ENCODE data around the gene LAMA1.

Gene LAMA1

DNA sequence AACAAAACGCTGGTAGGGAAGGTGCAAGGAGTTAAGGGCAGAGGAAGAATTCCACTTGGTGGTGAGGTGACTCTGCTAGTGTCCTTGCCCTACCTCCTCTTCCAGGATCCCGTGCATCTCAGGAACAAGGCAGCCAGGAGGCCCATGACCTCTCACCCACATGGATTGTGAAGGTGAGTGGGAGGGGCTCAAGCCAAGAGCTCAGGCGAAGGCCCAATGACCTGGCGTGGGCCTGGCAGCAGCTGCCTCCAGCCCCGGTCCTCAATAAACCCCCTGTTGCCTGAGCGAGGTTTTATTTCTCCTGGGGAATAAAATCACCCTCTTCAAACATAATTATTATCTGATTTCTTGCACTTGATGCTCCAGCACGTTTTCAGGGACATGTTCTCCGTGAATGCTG lies 28.2 kb downstream of the LAMA1 start:
- peaks cover 3 to 21% of the 10 kb centered on the region in 2 donors for H3K36me3 ChIP-seq (replicated peaks in 1 of 2; ENCODE audit: control insufficient read depth in 2 of 2, insufficient read depth in 2 of 2, low read length in 2 of 2)
- no peak overlapping the region for H3K4me2 ChIP-seq (ENCODE audit: insufficient read depth, low read length, poor library complexity, severe bottlenecking)
- H3K27me3 ChIP-seq (ENCODE audit: control insufficient read depth in 3 of 3, insufficient read depth in 3 of 3, low read depth in 1 of 3, low read length in 3 of 3), result no peaks in the 10 kb centered on the region
- H4K8ac ChIP-seq (ENCODE audit: low read depth, low read length), result no peak overlapping the region
- H2BK12ac ChIP-seq (ENCODE audit: low read length), result no peak overlapping the region
- H3K4me3 ChIP-seq (ENCODE audit: low read length in 2 of 2), result no peak overlapping the region
- H3K23ac ChIP-seq (ENCODE audit: low read depth, low read length, poor library complexity), result no peak overlapping the region
- H4K91ac ChIP-seq (ENCODE audit: low read depth, low read length, poor library complexity), result no peak overlapping the region
- peaks cover 9 to 17% of the 10 kb centered on the region in 2 donors for H3K4me1 ChIP-seq (ENCODE audit: control insufficient read depth in 2 of 2, insufficient read depth in 1 of 2, low read depth in 1 of 2, low read length in 2 of 2)
- no peak overlapping the region for H2BK15ac ChIP-seq (ENCODE audit: low read length)
- H3K14ac ChIP-seq (ENCODE audit: low read length), result no peak overlapping the region
- no peak overlapping the region for H2AFZ ChIP-seq (ENCODE audit: low read length)
- H2BK120ac ChIP-seq (ENCODE audit: low read depth, low read length), result no peak overlapping the region
- H3K27ac ChIP-seq (replicated peaks; ENCODE audit: low read length), result no peak overlapping the region
- no peak overlapping the region for H3K9ac ChIP-seq (ENCODE audit: low read depth, low read length, poor library complexity)
- H3K4ac ChIP-seq (ENCODE audit: low read length), result no peak overlapping the region
- H2AK5ac ChIP-seq (ENCODE audit: low read depth, low read length), result no peak overlapping the region
- no CpG with 5 or more reads among the region's 8 CpGs for WGBS, 2 donors (ENCODE audit: extremely low coverage in 2 of 2, insufficient read length in 2 of 2, insufficient replicate concordance in 1 of 2)
- no peak overlapping the region for H3K18ac ChIP-seq (ENCODE audit: low read length)
- H3K9me3 ChIP-seq (replicated peaks in 1 of 2; ENCODE audit: control insufficient read depth in 2 of 2, insufficient read depth in 1 of 2, low read depth in 1 of 2, low read length in 2 of 2), result peaks cover 0 to 3% of the 10 kb centered on the region in 2 donors
- H2BK5ac ChIP-seq (ENCODE audit: low read length), result no peak overlapping the region
- H3K79me1 ChIP-seq (ENCODE audit: low read depth, low read length), result peaks cover 2% of the 10 kb centered on the region
- no peak for DNase-seq (ENCODE audit: low spot score)

GRCh38 chr18:7084080-7085065 lies 33.2 kb downstream of the LAMA1 start:
- peaks cover 3% of the 10 kb centered on the region in 2 donors for H3K9me3 ChIP-seq (replicated peaks in 1 of 2; ENCODE audit: control insufficient read depth in 2 of 2, insufficient read depth in 1 of 2, low read depth in 1 of 2, low read length in 2 of 2)
- H2BK12ac ChIP-seq (ENCODE audit: low read length), result no peak overlapping the region
- H3K18ac ChIP-seq (ENCODE audit: low read length), result no peak overlapping the region
- no peak for DNase-seq (ENCODE audit: low spot score)
- H3K27me3 ChIP-seq (ENCODE audit: control insufficient read depth in 3 of 3, insufficient read depth in 3 of 3, low read depth in 1 of 3, low read length in 3 of 3), result no peaks in the 10 kb centered on the region
- no peak overlapping the region for H4K91ac ChIP-seq (ENCODE audit: low read depth, low read length, poor library complexity)
- H2BK5ac ChIP-seq (ENCODE audit: low read length), result no peak overlapping the region
- H2AFZ ChIP-seq (ENCODE audit: low read length), result no peak overlapping the region
- no peak overlapping the region for H3K27ac ChIP-seq (replicated peaks; ENCODE audit: low read length)
- no peak overlapping the region for H4K8ac ChIP-seq (ENCODE audit: low read depth, low read length)
- no peak overlapping the region for H3K4me2 ChIP-seq (ENCODE audit: insufficient read depth, low read length, poor library complexity, severe bottlenecking)
- H3K4ac ChIP-seq (ENCODE audit: low read length), result no peak overlapping the region
- no peak overlapping the region for H2AK5ac ChIP-seq (ENCODE audit: low read depth, low read length)
- no peak overlapping the region for H2BK120ac ChIP-seq (ENCODE audit: low read depth, low read length)
- peaks cover 3% of the 10 kb centered on the region for H3K79me1 ChIP-seq (ENCODE audit: low read depth, low read length)
- peaks cover 13 to 27% of the 10 kb centered on the region in 2 donors for H3K36me3 ChIP-seq (replicated peaks in 1 of 2; ENCODE audit: control insufficient read depth in 2 of 2, insufficient read depth in 2 of 2, low read length in 2 of 2)
- no CpG with 5 or more reads among the region's 6 CpGs for WGBS, 2 donors (ENCODE audit: extremely low coverage in 2 of 2, insufficient read length in 2 of 2, insufficient replicate concordance in 1 of 2)
- H3K9ac ChIP-seq (ENCODE audit: low read depth, low read length, poor library complexity), result no peak overlapping the region
- no peak overlapping the region for H2BK15ac ChIP-seq (ENCODE audit: low read length)
- no peak overlapping the region for H3K23ac ChIP-seq (ENCODE audit: low read depth, low read length, poor library complexity)
- no peak overlapping the region for H3K14ac ChIP-seq (ENCODE audit: low read length)
- H3K4me1 ChIP-seq (ENCODE audit: control insufficient read depth in 2 of 2, insufficient read depth in 1 of 2, low read depth in 1 of 2, low read length in 2 of 2), result peaks cover 0 to 11% of the 10 kb centered on the region in 2 donors
- H3K4me3 ChIP-seq (ENCODE audit: low read length in 2 of 2), result no peak overlapping the region

GRCh38 chr18:7082671-7083070 lies 34.9 kb downstream of the LAMA1 start:
- Histone ChIP-seq H3K14ac (ENCODE audit: low read length) (no peak overlapping the region), H3K4me2 (ENCODE audit: insufficient read depth, low read length, poor library complexity, severe bottlenecking) (no peak overlapping the region), H3K9me3 (replicated peaks in 1 of 2; ENCODE audit: control insufficient read depth in 2 of 2, insufficient read depth in 1 of 2, low read depth in 1 of 2, low read length in 2 of 2) (peaks cover 0 to 3% of the 10 kb centered on the region in 2 donors), H4K8ac (ENCODE audit: low read depth, low read length) (no peak overlapping the region), H3K27me3 (ENCODE audit: control insufficient read depth in 3 of 3, insufficient read depth in 3 of 3, low read depth in 1 of 3, low read length in 3 of 3) (no peaks in the 10 kb centered on the region), H3K18ac (ENCODE audit: low read length) (no peak overlapping the region), H2BK15ac (ENCODE audit: low read length) (no peak overlapping the region), H3K4me3 (ENCODE audit: low read length in 2 of 2) (no peak overlapping the region), H3K9ac (ENCODE audit: low read depth, low read length, poor library complexity) (no peak overlapping the region), H3K36me3 (replicated peaks in 1 of 2; ENCODE audit: control insufficient read depth in 2 of 2, insufficient read depth in 2 of 2, low read length in 2 of 2) (peaks cover 18 to 36% of the 10 kb centered on the region in 2 donors), H3K4ac (ENCODE audit: low read length) (no peak overlapping the region), H2AFZ (ENCODE audit: low read length) (no peak overlapping the region), H2BK12ac (ENCODE audit: low read length) (no peak overlapping the region), H3K27ac (replicated peaks; ENCODE audit: low read length) (no peak overlapping the region), H2AK5ac (ENCODE audit: low read depth, low read length) (no peak overlapping the region), H2BK5ac (ENCODE audit: low read length) (no peak overlapping the region), H3K79me1 (ENCODE audit: low read depth, low read length) (peaks cover 3% of the 10 kb centered on the region), H4K91ac (ENCODE audit: low read depth, low read length, poor library complexity) (no peak overlapping the region), H2BK120ac (ENCODE audit: low read depth, low read length) (no peak overlapping the region), H3K23ac (ENCODE audit: low read depth, low read length, poor library complexity) (no peak overlapping the region), H3K4me1 (ENCODE audit: control insufficient read depth in 2 of 2, insufficient read depth in 1 of 2, low read depth in 1 of 2, low read length in 2 of 2) (peaks cover 0 to 2% of the 10 kb centered on the region in 2 donors)
- no CpG with 5 or more reads among the region's 2 CpGs for WGBS, 2 donors (ENCODE audit: extremely low coverage in 2 of 2, insufficient read length in 2 of 2, insufficient replicate concordance in 1 of 2)
- no peak for DNase-seq (ENCODE audit: low spot score)

DNA sequence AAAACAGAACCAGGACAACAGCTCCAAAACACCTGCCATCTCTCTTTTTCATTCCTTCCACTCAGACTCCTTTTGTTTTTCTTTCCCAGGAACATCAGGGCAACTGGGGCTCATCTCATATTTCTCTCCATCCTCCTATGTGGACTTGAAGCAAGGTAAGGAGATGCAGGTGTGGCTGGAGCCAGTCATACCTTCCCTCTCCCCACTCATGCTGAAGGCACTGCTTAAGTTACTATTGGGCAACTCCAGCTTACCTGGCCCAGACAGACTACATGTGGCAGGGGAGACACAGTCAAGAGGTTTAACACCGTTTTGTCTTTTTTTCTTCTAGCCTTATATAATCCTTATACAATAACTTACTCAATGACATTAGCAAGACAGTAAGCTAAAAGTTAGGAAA lies 38.4 kb downstream of the LAMA1 start:
- Histone ChIP-seq H2AK5ac (ENCODE audit: low read depth, low read length) (no peak overlapping the region), H3K4me3 (ENCODE audit: low read length in 2 of 2) (peak overlapping the region in 1 of 2 donors; percentile 12), H3K4ac (ENCODE audit: low read length) (no peak overlapping the region), H4K91ac (ENCODE audit: low read depth, low read length, poor library complexity) (no peak overlapping the region), H3K14ac (ENCODE audit: low read length) (no peak overlapping the region), H3K4me1 (ENCODE audit: control insufficient read depth in 2 of 2, insufficient read depth in 1 of 2, low read depth in 1 of 2, low read length in 2 of 2) (peaks cover 0 to 2% of the 10 kb centered on the region in 2 donors), H4K8ac (ENCODE audit: low read depth, low read length) (no peak overlapping the region), H3K27me3 (ENCODE audit: control insufficient read depth in 3 of 3, insufficient read depth in 3 of 3, low read depth in 1 of 3, low read length in 3 of 3) (no peaks in the 10 kb centered on the region), H2BK15ac (ENCODE audit: low read length) (no peak overlapping the region), H3K18ac (ENCODE audit: low read length) (no peak overlapping the region), H2BK120ac (ENCODE audit: low read depth, low read length) (no peak overlapping the region), H3K23ac (ENCODE audit: low read depth, low read length, poor library complexity) (no peak overlapping the region), H3K9me3 (replicated peaks in 1 of 2; ENCODE audit: control insufficient read depth in 2 of 2, insufficient read depth in 1 of 2, low read depth in 1 of 2, low read length in 2 of 2) (peaks cover 0 to 3% of the 10 kb centered on the region in 2 donors), H3K79me1 (ENCODE audit: low read depth, low read length) (peaks cover 3% of the 10 kb centered on the region), H3K27ac (replicated peaks; ENCODE audit: low read length) (no peak overlapping the region), H2AFZ (ENCODE audit: low read length) (no peak overlapping the region), H3K36me3 (replicated peaks in 1 of 2; ENCODE audit: control insufficient read depth in 2 of 2, insufficient read depth in 2 of 2, low read length in 2 of 2) (peaks cover 20 to 61% of the 10 kb centered on the region in 2 donors), H2BK12ac (ENCODE audit: low read length) (no peak overlapping the region), H3K4me2 (ENCODE audit: insufficient read depth, low read length, poor library complexity, severe bottlenecking) (no peak overlapping the region), H3K9ac (ENCODE audit: low read depth, low read length, poor library complexity) (no peak overlapping the region), H2BK5ac (ENCODE audit: low read length) (no peak overlapping the region)
- no peak for DNase-seq (ENCODE audit: low spot score)
- WGBS, 2 donors (ENCODE audit: extremely low coverage in 2 of 2, insufficient read length in 2 of 2, insufficient replicate concordance in 1 of 2), result no CpG with 5 or more reads among the region's 1 CpG
